SU-DHL-6 (cell line): ENCODE results near the gene TMEM163.
"Not testable (repeated sequence)": the region's sequence is repeated elsewhere in the genome, so short reads cannot be mapped to it uniquely, and the experiment has no call there.

Experiments used
- CTCF ChIP-seq: fragments of 200-600 bp; sonication (generic); IDR thresholded peaks from one replicate; pipeline ENCODE4 v1.5.1; 2017; ENCODE audit warnings: antibody characterized with exemption, mild to moderate bottlenecking, low read length, moderate library complexity; ENCODE audit not compliant: insufficient read depth, poor library complexity, severe bottlenecking
- EZH2phosphoT487 ChIP-seq: fragments of 200-600 bp; sonication (generic), shearing (Covaris generic); conservative IDR thresholded peaks from 2 replicates; pipeline ENCODE4 v1.6.1; 2018; ENCODE audit warnings: mild to moderate bottlenecking, antibody characterized with exemption, low read length, moderate library complexity, mixed read lengths

GRCh38 chr2:134615480-134615879 is 103.3 kb downstream of the TMEM163 start:
- TF ChIP-seq CTCF, EZH2phosphoT487: not testable (repeated sequence)
